ENCODE measurements around the gene CTNNBIP1. TPM values are rescaled to one million over a fixed set of nuclear protein-coding genes. Genes with fewer than 3 reads are reported as not detected.
"Not testable (repeated sequence)": the region's sequence is repeated elsewhere in the genome, so short reads cannot be mapped to it uniquely, and the experiment has no call there.

Gene CTNNBIP1
- total RNA-seq, 6 experiments from 2014 or later, result 19.7 to 25.5 (median 21.4) TPM

DNA sequence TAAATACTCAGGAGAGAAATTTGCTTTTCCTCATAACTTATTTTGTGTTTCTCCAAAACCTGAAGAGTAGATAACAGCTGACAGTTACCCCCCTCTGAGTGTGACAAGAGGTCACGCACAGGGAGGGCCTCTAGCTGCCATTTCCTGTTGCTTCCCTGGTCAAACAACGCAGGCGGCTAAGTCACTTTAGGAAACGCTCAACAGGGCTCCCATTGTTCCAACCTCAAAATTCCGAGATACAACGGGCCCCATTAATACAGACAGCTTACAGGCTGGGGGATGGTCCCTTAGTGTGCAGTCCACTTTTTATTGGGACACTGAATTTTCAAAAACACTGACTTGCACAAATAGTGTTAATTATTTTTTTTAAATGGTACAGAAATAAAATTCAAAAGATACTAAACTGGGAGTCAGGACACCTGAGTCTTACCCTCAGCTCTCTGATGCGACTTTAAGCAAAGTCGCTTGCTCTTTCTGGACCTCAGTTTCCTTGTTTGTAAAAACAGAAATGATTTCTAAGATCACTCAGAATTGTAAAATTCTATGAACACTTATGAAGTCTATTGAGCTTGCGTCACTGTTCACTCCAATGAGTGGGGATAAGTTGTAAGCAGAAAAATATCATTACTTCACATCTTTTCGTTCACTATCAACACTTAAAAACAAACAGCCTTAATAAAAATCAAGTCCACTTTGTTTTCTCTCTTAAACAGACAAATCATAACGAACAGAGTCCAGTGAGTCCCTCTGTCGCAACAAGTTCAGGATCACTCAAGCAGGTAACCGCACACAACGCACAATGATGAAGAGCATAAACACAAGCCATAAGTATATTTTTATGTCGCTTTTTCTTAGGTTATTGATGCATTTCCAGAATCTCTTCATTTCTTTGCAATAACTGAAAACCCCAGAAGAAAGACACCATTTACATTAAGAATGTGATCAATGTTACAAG lies 19.6 kb upstream of the CTNNBIP1 start:
- no peaks in the 10 kb centered on the region for H3K36me3 Mint-ChIP-seq (ENCODE audit: low read depth)
- no peaks in the 10 kb centered on the region for H3K4me1 Mint-ChIP-seq (ENCODE audit: low read depth)
- DNase-seq, result no peak
- TF ChIP-seq, protein P1, sequence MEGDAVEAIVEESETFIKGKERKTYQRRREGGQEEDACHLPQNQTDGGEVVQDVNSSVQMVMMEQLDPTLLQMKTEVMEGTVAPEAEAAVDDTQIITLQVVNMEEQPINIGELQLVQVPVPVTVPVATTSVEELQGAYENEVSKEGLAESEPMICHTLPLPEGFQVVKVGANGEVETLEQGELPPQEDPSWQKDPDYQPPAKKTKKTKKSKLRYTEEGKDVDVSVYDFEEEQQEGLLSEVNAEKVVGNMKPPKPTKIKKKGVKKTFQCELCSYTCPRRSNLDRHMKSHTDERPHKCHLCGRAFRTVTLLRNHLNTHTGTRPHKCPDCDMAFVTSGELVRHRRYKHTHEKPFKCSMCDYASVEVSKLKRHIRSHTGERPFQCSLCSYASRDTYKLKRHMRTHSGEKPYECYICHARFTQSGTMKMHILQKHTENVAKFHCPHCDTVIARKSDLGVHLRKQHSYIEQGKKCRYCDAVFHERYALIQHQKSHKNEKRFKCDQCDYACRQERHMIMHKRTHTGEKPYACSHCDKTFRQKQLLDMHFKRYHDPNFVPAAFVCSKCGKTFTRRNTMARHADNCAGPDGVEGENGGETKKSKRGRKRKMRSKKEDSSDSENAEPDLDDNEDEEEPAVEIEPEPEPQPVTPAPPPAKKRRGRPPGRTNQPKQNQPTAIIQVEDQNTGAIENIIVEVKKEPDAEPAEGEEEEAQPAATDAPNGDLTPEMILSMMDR (IDR thresholded peaks at IDR 0.05), result no peak
- no peak overlapping the region for H3K4me3 Mint-ChIP-seq
- H3K27ac Mint-ChIP-seq, result no peak overlapping the region
- no peaks in the 10 kb centered on the region for H3K27me3 Mint-ChIP-seq (ENCODE audit: insufficient read depth)
- H3K9me3 Mint-ChIP-seq, result no peaks in the 10 kb centered on the region

DNA sequence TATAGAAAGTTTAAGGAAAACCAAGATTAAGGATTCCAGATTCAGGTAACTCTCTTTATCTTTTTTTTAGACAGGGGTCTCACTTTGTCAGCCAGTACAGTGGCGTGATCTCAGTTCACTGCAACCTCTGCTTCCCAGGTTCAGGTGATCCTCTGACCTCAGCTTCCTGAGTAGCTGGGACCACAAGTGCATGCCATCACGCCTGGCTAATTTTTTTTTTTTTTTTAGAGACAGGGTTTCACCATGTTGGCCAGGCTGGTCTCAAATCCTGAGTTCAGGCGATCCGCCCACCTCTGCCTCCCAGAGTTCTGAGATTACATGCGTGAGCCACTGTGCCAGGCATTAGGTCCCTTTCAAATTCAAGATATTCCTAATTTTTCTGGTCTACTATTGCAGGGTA lies 17.2 kb upstream of the CTNNBIP1 start:
- TF ChIP-seq, protein P1 (IDR thresholded peaks at IDR 0.05), result no peak
- Mint-ChIP-seq H3K4me3 (no peak overlapping the region), H3K27ac (no peak overlapping the region), H3K27me3 (ENCODE audit: insufficient read depth) (no peaks in the 10 kb centered on the region), H3K36me3 (ENCODE audit: low read depth) (no peaks in the 10 kb centered on the region), H3K9me3 (no peaks in the 10 kb centered on the region), H3K4me1 (ENCODE audit: low read depth) (no peaks in the 10 kb centered on the region)
- no peak for DNase-seq

DNA sequence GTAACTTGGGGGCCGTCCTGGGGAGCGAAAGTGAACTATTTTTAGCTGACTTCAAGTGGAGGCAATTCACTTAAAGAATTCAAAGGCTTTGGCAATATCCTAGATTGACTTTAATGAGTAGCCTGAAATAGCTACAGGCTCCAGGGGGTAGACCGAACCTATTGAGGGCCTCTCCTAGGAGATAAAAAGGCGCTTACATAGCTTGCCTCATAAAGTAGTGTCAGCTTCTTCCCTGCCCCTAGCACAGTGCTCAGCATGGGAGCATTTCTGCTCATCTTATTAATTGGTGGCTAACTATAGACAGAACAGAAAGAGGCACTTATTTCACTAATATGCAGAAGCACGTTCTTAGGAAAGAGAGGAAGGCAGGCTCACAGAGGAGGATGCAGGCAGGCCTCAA lies 12.3 kb upstream of the CTNNBIP1 start:
- no peaks in the 10 kb centered on the region; the same call in 1 of the 2 replicates for H3K36me3 Mint-ChIP-seq (ENCODE audit: low read depth)
- TF ChIP-seq, protein P1 (IDR thresholded peaks at IDR 0.05), result no peak
- H3K9me3 Mint-ChIP-seq, result no peaks in the 10 kb centered on the region; the same call in 1 of the 2 replicates
- no peak for DNase-seq
- H3K27ac Mint-ChIP-seq, result no peak overlapping the region
- H3K4me3 Mint-ChIP-seq, result no peak overlapping the region
- H3K27me3 Mint-ChIP-seq (ENCODE audit: insufficient read depth), result peaks cover 5% of the 10 kb centered on the region; the same call in 1 of the 2 replicates
- H3K4me1 Mint-ChIP-seq (ENCODE audit: low read depth), result no peaks in the 10 kb centered on the region

DNA sequence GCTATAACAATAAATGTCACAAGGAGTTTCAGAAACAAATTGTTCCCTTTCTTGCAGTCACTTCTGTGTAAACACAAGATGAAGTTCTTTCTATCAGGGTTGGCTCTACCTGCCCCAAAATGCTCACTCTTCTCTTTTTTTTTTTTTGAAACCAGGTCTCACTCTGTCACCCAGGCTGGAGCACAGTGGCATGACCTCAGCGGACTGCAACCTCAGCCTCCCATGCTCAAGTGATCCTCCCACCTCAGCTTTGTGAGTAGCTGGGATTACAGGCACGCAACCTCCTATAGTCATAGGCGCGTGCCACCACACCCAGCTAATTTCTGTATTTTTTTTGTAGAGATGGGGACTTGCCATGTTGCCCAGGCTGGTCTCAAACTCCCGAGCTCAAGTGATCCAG lies 10.5 kb upstream of the CTNNBIP1 start:
- DNase-seq, result no peak
- no peaks in the 10 kb centered on the region for H3K4me1 Mint-ChIP-seq (ENCODE audit: low read depth)
- H3K27me3 Mint-ChIP-seq (ENCODE audit: insufficient read depth), result peaks cover 5% of the 10 kb centered on the region; the same call in 1 of the 2 replicates
- TF ChIP-seq, protein P1 (IDR thresholded peaks at IDR 0.05), result no peak
- H3K4me3 Mint-ChIP-seq, result no peak overlapping the region
- no peaks in the 10 kb centered on the region; the same call in 1 of the 2 replicates for H3K9me3 Mint-ChIP-seq
- no peaks in the 10 kb centered on the region; the same call in 1 of the 2 replicates for H3K36me3 Mint-ChIP-seq (ENCODE audit: low read depth)
- no peak overlapping the region for H3K27ac Mint-ChIP-seq

DNA sequence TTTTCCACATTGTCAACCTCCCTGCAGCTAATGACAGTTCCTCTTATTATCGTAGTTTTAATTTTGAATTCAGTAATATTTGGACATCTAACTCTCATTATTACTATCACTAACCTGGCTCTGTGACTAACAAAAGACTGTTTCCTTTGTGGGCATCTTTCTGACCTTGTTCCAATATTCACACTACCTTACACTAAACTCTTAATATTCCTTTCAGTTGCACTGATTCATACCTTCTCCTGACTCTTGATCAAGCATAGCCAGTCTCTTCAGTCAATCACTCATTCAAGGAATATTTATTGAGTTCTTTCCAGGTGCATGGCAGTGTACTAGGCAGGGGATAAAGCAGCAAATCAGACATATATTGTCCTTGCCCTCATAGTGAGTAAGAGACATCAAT lies 7.8 kb upstream of the CTNNBIP1 start:
- H3K27me3 Mint-ChIP-seq (ENCODE audit: insufficient read depth), result peaks cover 5% of the 10 kb centered on the region; the same call in 1 of the 2 replicates
- TF ChIP-seq, protein P1 (IDR thresholded peaks at IDR 0.05), result no peak

DNA sequence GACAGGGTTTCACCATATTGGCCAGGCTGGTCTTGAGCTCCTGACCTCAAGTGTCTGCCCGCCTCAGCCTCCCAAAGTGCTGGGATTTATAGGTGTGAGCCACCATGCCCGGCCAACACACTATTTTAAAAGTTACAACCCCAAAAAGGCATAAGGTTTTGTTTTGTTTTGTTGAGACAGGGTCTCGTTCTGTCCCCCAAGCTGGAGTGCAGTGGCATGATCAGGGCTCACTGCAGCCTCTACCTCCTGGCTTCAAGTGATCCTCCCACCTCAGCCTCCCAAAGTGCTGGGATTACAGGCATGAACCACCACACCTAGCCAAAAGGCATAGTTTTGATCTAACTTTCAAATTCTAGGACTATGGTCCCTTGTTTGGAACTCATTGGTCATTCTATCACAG lies 7.4 kb upstream of the CTNNBIP1 start:
- not testable (repeated sequence) for H3K27me3 Mint-ChIP-seq (ENCODE audit: insufficient read depth); H3K9me3 Mint-ChIP-seq; H3K36me3 Mint-ChIP-seq (ENCODE audit: low read depth); H3K4me1 Mint-ChIP-seq (ENCODE audit: low read depth); H3K27ac Mint-ChIP-seq; H3K4me3 Mint-ChIP-seq; DNase-seq

More for the DNA sequence above, 7.8 kb upstream of the CTNNBIP1 start:
- Mint-ChIP-seq H3K27ac (no peak overlapping the region), H3K9me3 (no peaks in the 10 kb centered on the region; the same call in 1 of the 2 replicates), H3K4me3 (no peak overlapping the region), H3K4me1 (ENCODE audit: low read depth) (peaks cover 6% of the 10 kb centered on the region; the same call in 1 of the 2 replicates), H3K36me3 (ENCODE audit: low read depth) (no peaks in the 10 kb centered on the region; the same call in 1 of the 2 replicates)
- DNase-seq, result no peak
